GM10248 (cell line): ENCODE measurements around the gene TTC5.
A peak's percentile ranks its signal among the peaks of the same experiment; 100 is the strongest.

Experiments used
- CTCF ChIA-PET: fragments of 300-600 bp; sonication (Branson Sonifier 250); formaldehyde crosslinking; extraction: SDS; loops from one replicate; lab custom pipeline; 2021; ENCODE audit warnings: antibody characterized with exemption; lab: Yijun Ruan, JAX
- POLR2A ChIA-PET: fragments of 350-650 bp; sonication (Branson Sonifier 250); formaldehyde crosslinking; extraction: SDS; loops from one replicate; lab custom pipeline; 2020; ENCODE audit warnings: antibody characterized with exemption; lab: Yijun Ruan, JAX
- DNase-seq: peaks from one replicate; pipeline ENCODE4 v3.0.0; 2012; ENCODE audit errors: extremely low spot score
- TF ChIP-seq, protein P1 (sequence below): IDR thresholded peaks from 2 replicates; pipeline ENCODE4 v1.5.1; 2012; ENCODE audit warnings: mild to moderate bottlenecking, low read depth; ENCODE audit errors: extremely low read depth, missing control alignments, control extremely low read depth

TTC5 gene

GRCh38 chr14:20305265-20306078 lies at the start of gene TTC5:
Gene TTC5, minus strand, starts transcription at chr14:20305951. Its CDS starts 14 bp downstream, at chr14:20305937.
- TF ChIP-seq, protein P1, sequence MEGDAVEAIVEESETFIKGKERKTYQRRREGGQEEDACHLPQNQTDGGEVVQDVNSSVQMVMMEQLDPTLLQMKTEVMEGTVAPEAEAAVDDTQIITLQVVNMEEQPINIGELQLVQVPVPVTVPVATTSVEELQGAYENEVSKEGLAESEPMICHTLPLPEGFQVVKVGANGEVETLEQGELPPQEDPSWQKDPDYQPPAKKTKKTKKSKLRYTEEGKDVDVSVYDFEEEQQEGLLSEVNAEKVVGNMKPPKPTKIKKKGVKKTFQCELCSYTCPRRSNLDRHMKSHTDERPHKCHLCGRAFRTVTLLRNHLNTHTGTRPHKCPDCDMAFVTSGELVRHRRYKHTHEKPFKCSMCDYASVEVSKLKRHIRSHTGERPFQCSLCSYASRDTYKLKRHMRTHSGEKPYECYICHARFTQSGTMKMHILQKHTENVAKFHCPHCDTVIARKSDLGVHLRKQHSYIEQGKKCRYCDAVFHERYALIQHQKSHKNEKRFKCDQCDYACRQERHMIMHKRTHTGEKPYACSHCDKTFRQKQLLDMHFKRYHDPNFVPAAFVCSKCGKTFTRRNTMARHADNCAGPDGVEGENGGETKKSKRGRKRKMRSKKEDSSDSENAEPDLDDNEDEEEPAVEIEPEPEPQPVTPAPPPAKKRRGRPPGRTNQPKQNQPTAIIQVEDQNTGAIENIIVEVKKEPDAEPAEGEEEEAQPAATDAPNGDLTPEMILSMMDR, result peak; percentile 94
- ChIA-PET POLR2A (no interaction called here), CTCF (interaction anchor here (0.6 to 2.7 kb wide), 8 partner anchors 9 to 303 kb away, joined by 3 to 13 read pairs (median 3); no protein-coding TSS in a partner anchor)
- DNase-seq, result peak; percentile 85

DNA sequence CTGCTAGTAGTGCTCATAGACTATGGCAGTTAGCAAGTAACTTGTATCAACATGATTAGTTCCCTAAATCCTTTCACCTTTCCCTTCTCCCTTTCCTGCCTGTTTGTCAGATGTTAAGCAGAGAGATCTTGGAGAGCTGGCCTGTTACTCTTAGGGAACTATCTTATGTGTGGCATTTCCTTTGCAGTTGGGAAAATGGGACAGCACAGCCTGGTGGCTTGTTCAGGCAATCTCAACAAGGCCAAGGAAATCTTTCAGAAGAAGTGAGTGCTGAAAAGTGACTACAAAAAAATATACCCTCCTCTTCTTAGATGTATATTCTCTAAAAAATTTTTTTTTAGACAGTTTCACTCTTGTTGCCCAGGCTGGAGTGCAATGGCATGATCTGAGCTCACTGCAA lies 45.1 kb upstream of the TTC5 start:
- TF ChIP-seq, protein P1, result peak; percentile 8
- ChIA-PET POLR2A (no interaction called here), CTCF (interaction anchor here (1.6 to 3.8 kb wide), 3 partner anchors 10 to 65 kb away, joined by 3 to 25 read pairs (median 10); no protein-coding TSS in a partner anchor)
- DNase-seq, result no peak

DNA sequence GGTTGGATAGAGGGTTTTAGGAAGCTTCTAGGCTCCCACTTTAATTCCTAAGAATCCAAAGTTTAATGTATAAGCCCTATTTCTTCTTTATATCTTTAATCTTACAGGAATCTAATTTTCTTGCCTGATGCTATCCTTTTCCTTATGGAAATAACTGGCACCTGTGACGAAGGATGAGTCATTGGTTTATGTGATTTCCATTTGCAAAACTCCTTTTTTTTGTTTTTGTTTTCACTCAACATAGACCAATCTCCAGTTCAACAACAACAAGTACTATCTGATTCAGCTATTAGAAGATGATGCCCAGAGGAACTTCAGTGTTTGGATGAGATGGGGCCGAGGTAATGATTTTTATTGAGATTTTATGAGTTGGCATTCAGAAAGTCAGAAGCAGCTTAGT lies 44.5 kb upstream of the TTC5 start:
- TF ChIP-seq, protein P1, result no peak
- POLR2A ChIA-PET, result no interaction called here
- CTCF ChIA-PET, result interaction anchor here (1.6 to 3.8 kb wide), 3 partner anchors 9 to 65 kb away, joined by 3 to 25 read pairs (median 10); no protein-coding TSS in a partner anchor
- no peak for DNase-seq

DNA sequence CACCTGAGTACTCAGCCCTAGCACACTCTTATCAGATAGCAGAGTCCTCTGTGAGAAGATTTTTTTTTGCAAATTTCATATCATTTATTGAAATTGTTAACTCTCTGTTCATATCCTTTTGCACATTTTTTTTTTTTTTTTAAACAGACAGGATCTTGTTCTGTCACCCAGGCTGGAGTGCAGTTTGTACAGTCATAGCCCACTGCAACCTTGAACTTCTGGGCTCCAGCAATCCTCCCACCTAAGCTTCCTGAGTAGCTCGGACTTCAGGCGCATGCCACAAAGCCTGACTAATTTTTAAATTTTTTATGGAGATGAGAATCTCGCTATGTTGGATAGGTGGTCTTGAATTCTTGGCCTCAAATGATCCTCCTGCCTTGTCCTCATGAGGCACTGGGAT lies 42.0 kb upstream of the TTC5 start:
- no peak for DNase-seq
- ChIA-PET POLR2A (no interaction called here), CTCF (interaction anchor here (1.0 to 1.1 kb wide), 2 partner anchors 42 to 54 kb away, joined by 3 read pairs; no protein-coding TSS in a partner anchor)
- TF ChIP-seq, protein P1, result no peak

- TF ChIP-seq, protein P1, result no peak
- POLR2A ChIA-PET, result no interaction called here
- CTCF ChIA-PET, result no interaction called here
- DNase-seq, result no peak
These were observed 41.0 kb upstream of the TTC5 start for GRCh38 chr14:20346713-20347112.

GRCh38 chr14:20345366-20345765 lies 39.6 kb upstream of the TTC5 start:
- TF ChIP-seq, protein P1, result no peak
- POLR2A ChIA-PET, result no interaction called here
- no peak for DNase-seq
- CTCF ChIA-PET, result interaction anchor here (2.6 to 4.5 kb wide), 3 partner anchors 10 to 17 kb away, joined by 19 to 39 read pairs (median 20); partner anchors contain the start of gene CCNB1IP1
